AG09319 (cell line): Measurements from ENCODE around the gene CLIC3.

Source experiments
- DNase-seq: peaks from one replicate; pipeline ENCODE4 v3.0.0-alpha.2; 2010; ENCODE audit warnings: low read depth; ENCODE audit errors: extremely low read depth
- CTCF ChIP-seq: IDR thresholded peaks from 2 replicates; pipeline ENCODE4 v1.5.1; 2011; ENCODE audit warnings: low read depth, mild to moderate bottlenecking, inconsistent platforms, low read length, moderate library complexity

The CLIC3 gene

GRCh38 chr9:136970361-136970760 lies 26.0 kb downstream of the CLIC3 start:
- TF ChIP-seq CTCF: no peak
- no peak for DNase-seq

GRCh38 chr9:136969774-136970173 lies 26.6 kb downstream of the CLIC3 start:
- DNase-seq: no peak
- TF ChIP-seq CTCF: no peak

GRCh38 chr9:136969150-136969549 lies 27.2 kb downstream of the CLIC3 start:
- DNase-seq: no peak
- no peak for TF ChIP-seq CTCF

DNA sequence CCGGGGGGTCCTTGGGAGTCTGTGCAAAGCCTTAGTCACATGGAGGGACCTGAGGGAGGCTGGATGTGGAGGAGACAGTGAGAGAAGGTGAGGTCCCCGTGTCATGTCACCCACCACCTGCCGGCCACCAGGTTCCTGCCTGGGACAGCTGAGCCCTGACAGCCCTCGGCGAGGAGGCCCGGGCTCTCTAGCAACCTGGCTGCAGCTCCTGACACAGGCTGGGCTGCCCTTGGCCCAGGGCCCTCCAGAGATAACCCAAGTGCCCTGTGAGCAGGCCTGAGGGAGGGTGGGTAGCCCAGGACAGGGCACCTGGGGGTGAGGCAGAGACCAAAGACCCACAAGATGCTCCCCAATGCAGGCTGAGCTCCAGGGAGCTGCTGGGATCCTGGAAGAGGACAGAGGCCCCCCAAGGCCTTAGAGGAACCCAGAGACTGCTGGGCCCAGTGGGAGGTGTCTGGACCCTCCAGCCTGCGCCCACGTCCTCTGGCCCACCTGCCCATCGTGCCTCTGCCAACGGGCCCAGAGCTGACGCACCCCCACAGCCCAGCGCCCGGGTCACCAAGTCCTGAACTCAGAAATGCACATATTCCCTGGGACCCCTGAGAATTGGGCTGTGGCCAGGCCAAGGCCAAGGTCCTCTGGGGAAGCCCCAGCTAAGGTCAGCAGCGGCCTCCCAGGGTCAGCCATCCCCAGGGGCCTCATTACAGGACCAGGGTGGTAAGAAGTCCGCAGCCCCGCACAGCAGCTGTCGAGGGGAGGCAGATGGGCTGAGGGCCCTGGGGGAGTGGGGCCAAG lies 27.8 kb downstream of the CLIC3 start:
- no peak for DNase-seq
- no peak for TF ChIP-seq CTCF

DNA sequence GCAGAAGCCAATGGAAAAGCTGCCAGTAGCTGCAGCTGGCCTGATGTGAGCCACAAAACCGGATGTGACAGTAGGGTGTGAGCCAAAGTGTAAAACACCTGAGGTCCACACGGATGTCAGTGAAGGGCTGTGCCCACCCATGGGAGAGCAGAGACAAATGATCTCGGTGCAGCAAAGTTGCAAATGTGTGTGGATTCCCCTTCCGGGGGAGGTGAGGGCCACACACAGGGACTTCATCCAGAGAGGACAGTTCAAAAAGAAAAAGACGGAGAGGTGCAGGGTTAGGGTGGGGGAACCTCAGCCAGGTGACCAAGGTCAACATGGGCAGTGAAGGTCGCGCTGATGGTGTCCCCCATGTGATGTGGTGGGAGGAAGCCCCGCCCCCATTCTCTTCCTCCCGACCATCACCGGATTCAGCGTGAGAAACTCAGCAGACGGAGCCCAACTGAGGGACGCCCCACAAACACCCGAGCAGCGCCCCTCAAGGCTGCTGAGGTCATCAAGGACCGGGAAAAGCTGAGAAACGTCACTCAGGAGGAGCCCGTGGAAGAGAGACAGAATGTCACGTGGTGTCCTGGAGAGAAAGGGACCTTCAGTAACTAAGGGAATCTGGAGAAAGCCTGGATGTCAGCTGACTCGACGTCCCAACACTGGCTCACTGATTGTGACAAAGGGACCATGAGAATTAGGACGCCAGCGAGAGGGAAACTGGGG lies 30.4 kb downstream of the CLIC3 start:
- TF ChIP-seq CTCF: no peak
- DNase-seq: no peak

- no peak for DNase-seq
- TF ChIP-seq CTCF: no peak
Measured at GRCh38 chr9:136964833-136965422, 31.4 kb downstream of the CLIC3 start.

GRCh38 chr9:136964171-136964689 lies 32.1 kb downstream of the CLIC3 start:
- TF ChIP-seq CTCF: no peak
- no peak for DNase-seq
